ENCODE data around the gene OSBPL7.

DNA sequence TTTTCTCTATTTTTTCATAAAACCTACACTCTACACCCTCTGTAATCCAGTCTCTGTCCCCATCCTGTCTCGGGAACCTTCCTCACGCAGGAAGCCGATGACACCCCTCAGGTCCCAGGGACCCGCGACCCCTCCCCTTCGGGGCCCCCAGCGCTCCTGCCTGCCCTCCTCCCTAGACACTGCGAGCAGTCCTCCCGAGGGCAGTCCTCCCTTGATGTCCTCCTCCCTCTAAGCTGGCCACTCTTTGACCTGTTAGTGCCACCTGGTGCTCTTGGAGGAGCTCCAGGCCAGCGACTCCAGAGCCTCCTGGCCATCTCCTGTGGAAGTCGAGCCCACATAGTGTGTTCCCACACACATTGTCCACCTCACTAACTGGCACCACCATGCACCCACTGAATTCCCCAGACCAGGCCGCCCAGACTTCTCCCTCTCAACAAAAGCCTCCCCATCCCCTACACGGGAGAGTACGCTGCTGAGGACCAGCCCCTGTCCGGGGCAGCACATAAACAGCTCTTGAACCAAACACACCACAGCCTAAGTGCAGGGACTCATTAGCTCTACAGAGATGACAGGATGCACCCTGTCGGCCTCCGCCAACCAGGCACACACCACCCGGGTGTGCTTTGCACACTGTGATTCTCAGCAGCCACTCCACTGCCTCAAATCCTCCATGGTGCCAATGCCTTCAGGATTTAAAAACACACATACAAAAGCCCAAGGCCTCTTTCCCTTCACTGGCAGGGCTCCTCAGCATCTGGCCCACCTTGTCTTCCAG lies 9.3 kb downstream of the OSBPL7 start:
- TF ChIP-seq, protein P1, sequence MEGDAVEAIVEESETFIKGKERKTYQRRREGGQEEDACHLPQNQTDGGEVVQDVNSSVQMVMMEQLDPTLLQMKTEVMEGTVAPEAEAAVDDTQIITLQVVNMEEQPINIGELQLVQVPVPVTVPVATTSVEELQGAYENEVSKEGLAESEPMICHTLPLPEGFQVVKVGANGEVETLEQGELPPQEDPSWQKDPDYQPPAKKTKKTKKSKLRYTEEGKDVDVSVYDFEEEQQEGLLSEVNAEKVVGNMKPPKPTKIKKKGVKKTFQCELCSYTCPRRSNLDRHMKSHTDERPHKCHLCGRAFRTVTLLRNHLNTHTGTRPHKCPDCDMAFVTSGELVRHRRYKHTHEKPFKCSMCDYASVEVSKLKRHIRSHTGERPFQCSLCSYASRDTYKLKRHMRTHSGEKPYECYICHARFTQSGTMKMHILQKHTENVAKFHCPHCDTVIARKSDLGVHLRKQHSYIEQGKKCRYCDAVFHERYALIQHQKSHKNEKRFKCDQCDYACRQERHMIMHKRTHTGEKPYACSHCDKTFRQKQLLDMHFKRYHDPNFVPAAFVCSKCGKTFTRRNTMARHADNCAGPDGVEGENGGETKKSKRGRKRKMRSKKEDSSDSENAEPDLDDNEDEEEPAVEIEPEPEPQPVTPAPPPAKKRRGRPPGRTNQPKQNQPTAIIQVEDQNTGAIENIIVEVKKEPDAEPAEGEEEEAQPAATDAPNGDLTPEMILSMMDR (IDR thresholded peaks at IDR 0.05): no peak
- TF ChIP-seq POLR2A (IDR thresholded peaks at IDR 0.05): no peak

All from esophagus squamous epithelium (tissue), 4 donors.